D341Med (cell line): ENCODE data around the gene LHFPL6.

Experiments used
- DNase-seq: peaks from one replicate; pipeline ENCODE4 v3.0.0; 2012; ENCODE audit warnings: low spot score

LHFPL6 gene

GRCh38 chr13:39462428-39462827 is 140.6 kb downstream of the LHFPL6 start:
- no peak for DNase-seq

- DNase-seq = no peak
These were observed 141.2 kb downstream of the LHFPL6 start for GRCh38 chr13:39461685-39462266.

GRCh38 chr13:39457274-39457673 is 145.7 kb downstream of the LHFPL6 start:
- no peak for DNase-seq

- no peak for DNase-seq
These were observed 147.3 kb downstream of the LHFPL6 start for GRCh38 chr13:39455521-39456175.

GRCh38 chr13:39452834-39453233 is 150.2 kb downstream of the LHFPL6 start:
- no peak for DNase-seq

- no peak for DNase-seq
These were observed 150.6 kb downstream of the LHFPL6 start for GRCh38 chr13:39452417-39452816.

- DNase-seq = no peak
These were observed 151.1 kb downstream of the LHFPL6 start for GRCh38 chr13:39451860-39452301.

- no peak for DNase-seq
These were observed 151.7 kb downstream of the LHFPL6 start for GRCh38 chr13:39451301-39451700.

- DNase-seq = no peak
These were observed 152.8 kb downstream of the LHFPL6 start for GRCh38 chr13:39450176-39450575.

- DNase-seq = peak; percentile 18
These were observed 154.2 kb downstream of the LHFPL6 start for GRCh38 chr13:39448834-39449233.

GRCh38 chr13:39446865-39447264 is 156.1 kb downstream of the LHFPL6 start:
- DNase-seq = no peak

GRCh38 chr13:39444866-39445265 is 158.1 kb downstream of the LHFPL6 start:
- no peak for DNase-seq

GRCh38 chr13:39433651-39434050 is 169.3 kb downstream of the LHFPL6 start:
- no peak for DNase-seq

GRCh38 chr13:39432196-39432595 is 170.8 kb downstream of the LHFPL6 start:
- no peak for DNase-seq

GRCh38 chr13:39422845-39423565 is 180.0 kb downstream of the LHFPL6 start:
- DNase-seq = no peak

GRCh38 chr13:39419876-39420275 is 183.1 kb downstream of the LHFPL6 start:
- DNase-seq = no peak

- no peak for DNase-seq
These were observed 183.9 kb downstream of the LHFPL6 start for GRCh38 chr13:39419068-39419467.

GRCh38 chr13:39418424-39418823 is 184.6 kb downstream of the LHFPL6 start:
- DNase-seq = no peak

GRCh38 chr13:39417643-39418042 is 185.3 kb downstream of the LHFPL6 start:
- no peak for DNase-seq

- peak; percentile 33 for DNase-seq
These were observed 185.9 kb downstream of the LHFPL6 start for GRCh38 chr13:39417131-39417530.

- peak; percentile 73 for DNase-seq
These were observed 187.8 kb downstream of the LHFPL6 start for GRCh38 chr13:39415008-39415802.

- DNase-seq = no peak
These were observed 188.7 kb downstream of the LHFPL6 start for GRCh38 chr13:39414339-39414738.
